C4-2B (cell line): ENCODE measurements around the gene CCNJL.

Experiments
- H3K27ac ChIP-seq: fragments of 450-650 bp; 2 replicates; pipeline ENCODE4 v1.5.1; 2017
- ZFX ChIP-seq: fragments of 450-650 bp; IDR thresholded peaks from 2 replicates; pipeline ENCODE4 v1.6.1; 2017
- TF ChIP-seq, protein P1 (sequence below): fragments of 450-650 bp; conservative IDR thresholded peaks from 2 replicates; pipeline ENCODE4 v1.5.1; 2017; ENCODE audit warnings: mild to moderate bottlenecking

CCNJL gene

DNA sequence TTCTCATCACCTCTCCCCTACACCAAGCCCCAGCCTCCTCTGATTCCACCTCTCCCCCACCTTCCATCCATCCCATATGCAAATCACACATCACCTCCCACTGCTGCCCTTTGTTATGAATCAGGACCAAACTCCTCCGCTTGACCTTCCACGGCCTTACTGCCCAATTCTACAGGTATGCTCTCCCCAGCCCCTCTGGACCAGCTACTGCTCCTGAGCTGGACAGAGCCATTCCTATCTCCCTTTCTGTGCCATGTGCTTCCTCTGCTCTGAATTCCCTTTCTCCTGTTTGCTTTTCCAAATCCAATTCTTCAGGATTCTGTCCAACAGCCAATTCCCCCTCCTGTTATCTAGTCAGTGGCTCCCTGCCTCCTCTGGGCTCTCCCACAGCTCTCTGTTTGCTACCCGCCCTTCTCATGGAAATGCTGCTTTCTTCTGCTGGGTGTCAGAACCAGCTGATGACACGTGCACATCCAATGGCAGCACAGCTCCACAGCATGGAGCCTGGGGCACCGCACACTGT, 74.7 kb downstream of the CCNJL start:
- no peak for TF ChIP-seq ZFX
- TF ChIP-seq, protein P1, sequence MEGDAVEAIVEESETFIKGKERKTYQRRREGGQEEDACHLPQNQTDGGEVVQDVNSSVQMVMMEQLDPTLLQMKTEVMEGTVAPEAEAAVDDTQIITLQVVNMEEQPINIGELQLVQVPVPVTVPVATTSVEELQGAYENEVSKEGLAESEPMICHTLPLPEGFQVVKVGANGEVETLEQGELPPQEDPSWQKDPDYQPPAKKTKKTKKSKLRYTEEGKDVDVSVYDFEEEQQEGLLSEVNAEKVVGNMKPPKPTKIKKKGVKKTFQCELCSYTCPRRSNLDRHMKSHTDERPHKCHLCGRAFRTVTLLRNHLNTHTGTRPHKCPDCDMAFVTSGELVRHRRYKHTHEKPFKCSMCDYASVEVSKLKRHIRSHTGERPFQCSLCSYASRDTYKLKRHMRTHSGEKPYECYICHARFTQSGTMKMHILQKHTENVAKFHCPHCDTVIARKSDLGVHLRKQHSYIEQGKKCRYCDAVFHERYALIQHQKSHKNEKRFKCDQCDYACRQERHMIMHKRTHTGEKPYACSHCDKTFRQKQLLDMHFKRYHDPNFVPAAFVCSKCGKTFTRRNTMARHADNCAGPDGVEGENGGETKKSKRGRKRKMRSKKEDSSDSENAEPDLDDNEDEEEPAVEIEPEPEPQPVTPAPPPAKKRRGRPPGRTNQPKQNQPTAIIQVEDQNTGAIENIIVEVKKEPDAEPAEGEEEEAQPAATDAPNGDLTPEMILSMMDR: no peak
- no peak overlapping the region for H3K27ac ChIP-seq

DNA sequence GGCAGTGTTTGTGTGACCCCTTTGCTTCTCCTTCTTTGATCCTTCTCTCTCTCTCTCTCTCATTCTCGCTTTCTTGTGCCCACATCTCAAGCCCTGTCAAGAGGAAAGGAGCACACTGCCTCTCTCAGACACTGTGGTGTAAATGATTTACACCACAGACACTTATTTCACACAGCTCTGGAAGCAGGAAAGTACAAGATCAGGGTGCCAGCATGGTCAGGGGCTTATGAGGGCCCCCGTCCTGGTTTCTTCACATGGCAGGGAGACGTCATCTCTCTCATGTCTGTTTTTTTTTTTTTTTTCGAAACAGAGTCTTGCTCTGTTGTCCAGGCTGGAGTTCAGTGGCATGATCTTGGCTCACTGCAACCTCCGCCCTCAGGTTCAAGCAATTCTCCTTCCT, 76.6 kb downstream of the CCNJL start:
- no peak overlapping the region for H3K27ac ChIP-seq
- TF ChIP-seq, protein P1: no peak
- no peak for TF ChIP-seq ZFX

GRCh38 chr5:160233215-160233614, 79.1 kb downstream of the CCNJL start:
- TF ChIP-seq, protein P1: no peak
- no peak for TF ChIP-seq ZFX

GRCh38 chr5:160231783-160232342, 80.5 kb downstream of the CCNJL start:
- no peak overlapping the region for H3K27ac ChIP-seq
- TF ChIP-seq, protein P1: no peak
- no peak for TF ChIP-seq ZFX

More at GRCh38 chr5:160233215-160233614, 79.1 kb downstream of the CCNJL start:
- no peak overlapping the region for H3K27ac ChIP-seq

DNA sequence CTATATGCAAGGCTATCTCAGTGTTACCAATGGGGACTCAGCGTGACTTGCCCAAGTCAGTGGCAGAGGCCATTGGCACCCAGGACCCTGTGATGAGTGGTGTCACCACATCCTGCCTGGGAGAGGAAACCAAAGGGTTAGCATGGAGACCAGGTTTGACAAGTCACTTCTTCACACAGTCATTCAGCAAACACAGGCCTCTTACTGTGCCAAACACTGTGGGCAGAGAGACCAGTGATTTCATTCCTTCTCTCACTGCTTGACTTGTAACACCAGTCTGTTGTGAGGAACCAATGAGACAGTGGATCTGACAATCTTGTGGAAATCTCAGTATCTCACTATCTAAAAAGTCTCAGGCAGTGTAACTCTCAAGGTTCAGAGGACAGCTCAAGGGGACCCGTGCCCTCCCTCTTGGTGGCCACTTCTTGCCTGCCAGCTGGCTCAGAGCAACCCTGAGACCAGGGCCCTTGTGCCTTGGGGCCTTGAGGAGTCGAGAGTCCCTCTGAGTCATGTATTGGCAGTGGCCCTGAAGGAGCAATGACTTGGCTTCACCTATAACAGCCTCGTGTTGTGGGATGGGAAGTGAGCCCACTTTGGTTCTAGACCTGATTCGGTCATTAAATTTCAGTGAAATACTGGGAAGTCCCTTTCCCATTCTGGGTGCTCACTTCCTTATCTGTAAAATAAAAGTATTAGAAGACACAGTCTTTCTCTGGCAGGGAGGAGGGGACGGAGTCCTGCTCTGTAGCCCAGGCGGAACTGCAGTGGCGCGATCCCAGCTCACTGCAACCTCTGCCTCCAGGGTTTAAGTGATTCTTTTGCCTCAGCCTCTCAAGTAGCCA, 81.5 kb downstream of the CCNJL start:
- TF ChIP-seq ZFX: no peak
- TF ChIP-seq, protein P1: no peak
- H3K27ac ChIP-seq: no peak overlapping the region

DNA sequence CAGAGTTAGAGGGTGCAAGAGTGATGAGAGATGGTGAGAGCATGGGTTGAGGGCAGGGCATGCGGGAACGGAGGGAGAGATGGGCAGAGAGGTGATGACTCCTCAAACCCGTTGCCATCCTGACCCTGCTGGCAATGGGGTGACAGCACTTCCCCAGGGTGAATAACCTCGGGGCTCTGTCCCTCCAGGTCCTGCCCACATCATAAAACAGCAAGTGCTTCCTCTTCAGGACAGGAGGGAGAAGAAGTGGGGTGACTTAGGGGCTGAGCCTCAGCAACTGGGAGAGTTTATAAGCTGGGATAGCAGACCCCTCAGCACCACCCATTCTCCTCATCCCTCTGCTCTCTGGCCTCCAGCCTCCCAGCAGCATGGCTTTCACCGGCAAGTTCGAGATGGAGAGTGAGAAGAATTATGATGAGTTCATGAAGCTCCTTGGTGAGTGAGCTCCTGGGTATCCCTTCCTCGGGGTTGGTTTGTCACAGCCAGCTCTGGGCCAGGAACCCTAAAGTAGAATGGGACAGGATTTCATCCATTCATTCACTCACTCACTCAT, 83.1 kb downstream of the CCNJL start, which contains the start of gene FABP6:
Gene FABP6 (plus strand): TSS at position 317 of the 553 bp plus-strand sequence. CDS start 52 bp downstream, at position 369.
- TF ChIP-seq, protein P1: no peak
- TF ChIP-seq ZFX: no peak
- no peak within 1 kb of the TSS for H3K27ac ChIP-seq

DNA sequence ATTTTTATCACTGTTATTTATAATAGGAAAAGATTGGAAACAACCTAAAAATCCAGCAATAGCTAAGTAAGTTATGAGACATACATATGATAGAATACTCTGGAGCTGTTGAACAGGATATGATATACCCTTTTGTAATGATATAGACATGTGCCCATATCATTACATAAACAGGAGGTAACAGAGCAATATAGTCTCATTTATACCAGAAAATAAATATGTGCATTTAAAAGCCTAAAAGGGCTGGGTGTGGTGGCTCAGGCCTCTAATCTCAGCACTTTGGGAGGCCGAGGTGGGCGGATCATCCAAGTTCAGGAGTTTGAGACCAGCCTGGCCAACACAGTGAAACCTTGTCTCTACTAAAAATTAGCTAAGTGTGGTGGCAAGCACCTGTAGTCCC, 85.4 kb downstream of the CCNJL start:
- no peak overlapping the region for H3K27ac ChIP-seq
- TF ChIP-seq, protein P1: no peak
- TF ChIP-seq ZFX: no peak
